Testis (tissue), 2 donors: Measurements from ENCODE around the gene USP1.

ENCODE experiments used
- CTCF ChIP-seq, 3 experiments: fragments of 450-650 bp in 2 of 3; fragments of 200-600 bp in 1 of 3; sonication (generic) in 1 of 3; IDR thresholded peaks; one replicate each; pipeline ENCODE4 v1.5.1; 2016 to 2019; ENCODE audit warnings: antibody characterized with exemption in 3 of 3, mild to moderate bottlenecking in 2 of 3, moderate library complexity in 1 of 3
- POLR2A ChIP-seq: fragments of 450-650 bp; IDR thresholded peaks from one replicate; pipeline ENCODE4 v1.6.1; 2017; ENCODE audit warnings: antibody characterized with exemption, mild to moderate bottlenecking, moderate library complexity

- TF ChIP-seq CTCF (IDR thresholded peaks at IDR 0.05): no peak
- no peak for TF ChIP-seq POLR2A
These were observed 21.2 kb upstream of the USP1 start for GRCh38 chr1:62415687-62416086.
